ENCODE results near the gene TSR1. TPM values are rescaled to one million over a fixed set of nuclear protein-coding genes. Genes with fewer than 3 reads are reported as not detected.

The TSR1 gene
- total and polyA plus RNA-seq, 9 donors: 27.4 to 46.0 (median 35.6) TPM

DNA sequence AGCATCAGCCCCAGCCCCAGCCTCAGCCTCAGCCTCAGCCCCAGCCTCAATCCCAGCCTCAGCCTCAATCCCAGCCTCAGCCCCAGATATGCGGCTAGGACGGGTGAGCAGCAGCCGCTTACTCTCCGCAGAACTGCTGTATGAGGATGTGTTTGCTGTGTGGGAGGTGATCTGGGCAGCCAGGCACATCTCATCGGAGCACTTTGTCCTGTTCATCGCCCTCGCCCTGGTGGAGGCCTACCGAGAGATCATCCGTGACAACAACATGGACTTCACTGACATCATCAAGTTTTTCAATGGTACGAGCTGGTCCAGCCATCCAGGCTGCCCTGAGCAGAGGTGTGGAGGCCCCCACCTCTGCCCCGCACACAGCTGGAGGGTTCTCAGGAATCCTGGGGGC, 42.6 kb upstream of the TSR1 start:
- Histone ChIP-seq H3K4me1 (ENCODE audit: control insufficient read depth, insufficient read depth, low read length) (peaks cover 17% of the 10 kb centered on the region), H3K9me3 (replicated peaks; ENCODE audit: control insufficient read depth, low read depth, low read length) (no peaks in the 10 kb centered on the region), H3K36me3 (ENCODE audit: control insufficient read depth, insufficient read depth, low read length) (peaks cover 70% of the 10 kb centered on the region), H3K27ac (ENCODE audit: low read length) (no peak overlapping the region), H3K27me3 (ENCODE audit: control insufficient read depth, insufficient read depth, low read length) (no peaks in the 10 kb centered on the region), H3K4me3 (ENCODE audit: low read length) (no peak overlapping the region)
- WGBS (ENCODE audit: insufficient coverage): 93% methylated on average over 11 of the region's 11 CpGs
- no peak for DNase-seq

DNA sequence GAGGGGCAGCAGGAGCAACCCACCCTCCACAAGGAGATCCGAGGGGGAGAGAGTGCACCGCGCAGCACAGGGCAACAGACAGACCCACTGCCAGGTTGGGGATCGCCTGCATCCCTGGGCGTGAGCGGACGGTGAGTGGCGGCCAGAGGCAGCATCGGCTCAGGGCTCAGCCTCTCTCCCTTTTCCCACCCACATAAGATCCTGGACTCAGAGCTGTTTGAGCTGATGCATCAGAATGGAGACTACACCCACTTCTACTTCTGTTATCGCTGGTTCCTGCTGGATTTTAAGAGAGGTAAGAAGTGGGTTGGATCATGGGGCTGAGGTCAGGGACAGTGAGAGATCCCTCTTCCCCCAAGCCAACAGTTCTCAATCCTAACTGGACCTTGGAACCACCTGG, 41.4 kb upstream of the TSR1 start:
- no peaks in the 10 kb centered on the region for H3K9me3 ChIP-seq (replicated peaks; ENCODE audit: control insufficient read depth, low read depth, low read length)
- H3K4me1 ChIP-seq (ENCODE audit: control insufficient read depth, insufficient read depth, low read length): peaks cover 5% of the 10 kb centered on the region
- 81% methylated on average over 4 of the region's 10 CpGs for WGBS (ENCODE audit: insufficient coverage)
- H3K27me3 ChIP-seq (ENCODE audit: control insufficient read depth, insufficient read depth, low read length): no peaks in the 10 kb centered on the region
- no peak overlapping the region for H3K27ac ChIP-seq (ENCODE audit: low read length)
- no peak overlapping the region for H3K4me3 ChIP-seq (ENCODE audit: low read length)
- DNase-seq: no peak
- peaks cover 76% of the 10 kb centered on the region for H3K36me3 ChIP-seq (ENCODE audit: control insufficient read depth, insufficient read depth, low read length)

DNA sequence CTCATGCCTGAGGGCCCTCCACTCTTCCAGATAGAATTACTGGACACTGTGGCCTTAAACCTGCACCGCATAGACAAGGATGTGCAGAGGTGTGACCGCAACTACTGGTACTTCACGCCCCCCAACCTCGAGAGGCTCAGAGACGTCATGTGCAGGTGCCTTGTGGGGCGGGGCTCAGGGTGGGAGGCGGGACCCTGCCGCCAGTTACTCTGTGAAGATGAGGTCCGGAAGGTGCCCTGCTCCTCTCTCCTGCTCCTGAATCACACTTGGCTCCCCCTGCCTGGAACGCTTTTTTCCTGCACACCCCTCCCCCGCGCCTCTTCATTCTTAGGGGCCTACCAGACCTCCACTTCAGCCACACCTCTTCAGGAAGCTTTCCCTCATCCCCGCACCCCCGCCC, 39.9 kb upstream of the TSR1 start:
- WGBS (ENCODE audit: insufficient coverage): 88% methylated on average over 13 of the region's 14 CpGs
- Histone ChIP-seq H3K27ac (ENCODE audit: low read length) (no peak overlapping the region), H3K4me3 (ENCODE audit: low read length) (no peak overlapping the region), H3K27me3 (ENCODE audit: control insufficient read depth, insufficient read depth, low read length) (no peaks in the 10 kb centered on the region), H3K4me1 (ENCODE audit: control insufficient read depth, insufficient read depth, low read length) (no peaks in the 10 kb centered on the region), H3K9me3 (replicated peaks; ENCODE audit: control insufficient read depth, low read depth, low read length) (no peaks in the 10 kb centered on the region), H3K36me3 (ENCODE audit: control insufficient read depth, insufficient read depth, low read length) (peaks cover 79% of the 10 kb centered on the region)
- DNase-seq: no peak

DNA sequence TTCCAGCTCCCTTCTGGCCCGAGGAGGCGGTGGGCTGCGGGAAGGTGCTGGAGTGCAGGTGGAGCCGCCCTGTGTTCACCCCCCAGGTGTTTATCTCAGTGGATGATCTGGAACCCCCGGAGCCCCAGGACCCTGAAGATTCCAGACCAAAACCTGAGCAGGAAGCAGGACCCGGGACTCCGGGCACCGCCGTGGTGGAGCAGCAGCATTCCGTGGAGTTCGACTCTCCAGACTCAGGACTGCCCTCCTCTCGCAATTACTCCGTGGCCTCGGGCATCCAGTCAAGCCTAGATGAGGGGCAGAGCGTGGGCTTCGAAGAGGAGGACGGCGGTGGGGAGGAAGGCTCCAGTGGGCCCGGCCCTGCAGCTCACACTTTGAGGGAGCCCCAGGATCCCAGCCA, 39.1 kb upstream of the TSR1 start:
- Histone ChIP-seq H3K4me3 (ENCODE audit: low read length) (no peak overlapping the region), H3K27ac (ENCODE audit: low read length) (no peak overlapping the region), H3K9me3 (replicated peaks; ENCODE audit: control insufficient read depth, low read depth, low read length) (no peaks in the 10 kb centered on the region), H3K36me3 (ENCODE audit: control insufficient read depth, insufficient read depth, low read length) (peaks cover 76% of the 10 kb centered on the region), H3K4me1 (ENCODE audit: control insufficient read depth, insufficient read depth, low read length) (no peaks in the 10 kb centered on the region), H3K27me3 (ENCODE audit: control insufficient read depth, insufficient read depth, low read length) (no peaks in the 10 kb centered on the region)
- DNase-seq: no peak
- 91% methylated on average over 19 of the region's 19 CpGs for WGBS (ENCODE audit: insufficient coverage)

DNA sequence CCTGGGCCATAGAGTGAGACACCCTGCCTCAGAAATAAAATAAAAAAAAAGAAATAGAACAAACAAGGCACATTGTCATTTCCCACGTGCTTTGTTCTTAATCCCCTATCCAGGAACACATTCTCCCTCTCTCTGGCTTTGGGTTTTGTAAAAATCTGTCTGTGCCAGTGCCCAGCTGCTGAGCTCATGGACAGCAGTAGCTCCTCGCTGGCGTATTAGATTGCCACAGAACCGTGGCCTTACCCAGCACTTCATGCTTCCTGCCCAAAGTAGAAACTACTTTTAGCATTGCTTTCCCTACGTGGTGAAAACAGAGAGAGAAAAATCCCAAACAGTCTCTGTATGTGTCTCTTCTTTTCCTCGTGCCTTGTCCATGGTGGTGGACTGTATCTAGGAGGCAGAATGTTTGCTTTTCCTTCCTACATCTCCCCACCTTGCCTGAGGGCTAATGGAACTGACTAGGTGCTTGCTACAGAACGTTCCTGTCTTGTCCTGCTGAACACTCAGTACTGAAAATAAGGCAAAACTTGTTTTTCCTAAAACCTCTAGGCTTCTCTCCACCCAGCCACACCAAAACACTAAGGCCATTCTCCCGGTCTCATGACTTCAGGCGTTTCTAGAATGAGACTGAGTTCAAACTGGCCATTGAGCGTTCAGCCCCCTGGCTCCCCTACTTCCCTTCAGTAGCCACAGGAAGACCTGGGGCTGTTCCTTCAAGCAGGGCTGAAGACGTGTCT, 38.5 kb upstream of the TSR1 start:
- Histone ChIP-seq H3K4me1 (ENCODE audit: control insufficient read depth, insufficient read depth, low read length) (no peaks in the 10 kb centered on the region), H3K27me3 (ENCODE audit: control insufficient read depth, insufficient read depth, low read length) (no peaks in the 10 kb centered on the region), H3K36me3 (ENCODE audit: control insufficient read depth, insufficient read depth, low read length) (peaks cover 70% of the 10 kb centered on the region), H3K27ac (ENCODE audit: low read length) (no peak overlapping the region), H3K9me3 (replicated peaks; ENCODE audit: control insufficient read depth, low read depth, low read length) (no peaks in the 10 kb centered on the region), H3K4me3 (ENCODE audit: low read length) (no peak overlapping the region)
- WGBS (ENCODE audit: insufficient coverage): 78% methylated on average over 6 of the region's 11 CpGs
- no peak for DNase-seq

DNA sequence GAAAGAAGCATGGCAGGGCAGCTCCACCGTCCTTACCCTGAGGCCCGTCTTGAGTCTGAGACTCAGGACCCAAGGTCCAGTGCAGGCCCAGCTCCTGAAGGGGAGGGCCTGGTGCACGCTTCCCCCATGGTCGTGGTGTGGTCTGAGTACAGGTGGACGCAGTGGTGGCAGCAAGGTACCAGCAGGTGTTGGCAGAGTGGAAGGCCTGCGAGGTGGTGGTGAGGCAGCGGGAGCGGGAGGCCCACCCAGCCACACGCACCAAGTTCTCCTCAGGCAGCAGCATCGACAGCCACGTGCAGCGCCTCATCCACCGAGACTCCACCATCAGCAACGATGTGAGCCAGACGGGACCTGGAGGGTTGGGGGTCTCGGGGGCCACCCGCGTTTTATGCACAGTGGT, 36.9 kb upstream of the TSR1 start:
- Histone ChIP-seq H3K9me3 (replicated peaks; ENCODE audit: control insufficient read depth, low read depth, low read length) (no peaks in the 10 kb centered on the region), H3K27ac (ENCODE audit: low read length) (no peak overlapping the region), H3K36me3 (ENCODE audit: control insufficient read depth, insufficient read depth, low read length) (peaks cover 64% of the 10 kb centered on the region), H3K4me1 (ENCODE audit: control insufficient read depth, insufficient read depth, low read length) (no peaks in the 10 kb centered on the region), H3K4me3 (ENCODE audit: low read length) (no peak overlapping the region), H3K27me3 (ENCODE audit: control insufficient read depth, insufficient read depth, low read length) (no peaks in the 10 kb centered on the region)
- 92% methylated on average over 18 of the region's 18 CpGs for WGBS (ENCODE audit: insufficient coverage)
- DNase-seq: no peak

DNA sequence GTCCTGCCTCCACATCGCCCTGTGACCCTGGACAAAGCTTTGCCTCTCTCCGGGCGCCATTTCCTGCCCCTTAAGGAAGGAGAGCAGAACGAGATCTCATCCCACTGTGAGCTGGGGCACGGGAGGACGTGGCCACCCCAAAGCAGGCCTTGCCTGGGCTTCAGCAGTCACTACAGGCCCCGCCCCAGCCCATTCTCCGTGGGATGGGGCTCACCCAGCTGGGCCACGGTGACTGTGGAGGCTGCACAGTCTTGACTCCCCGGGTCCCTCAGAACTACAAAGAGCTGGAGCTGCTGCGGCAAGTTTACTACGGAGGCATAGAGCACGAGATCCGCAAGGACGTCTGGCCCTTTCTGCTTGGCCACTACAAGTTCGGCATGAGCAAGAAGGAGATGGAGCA, 36.4 kb upstream of the TSR1 start:
- peaks cover 64% of the 10 kb centered on the region for H3K36me3 ChIP-seq (ENCODE audit: control insufficient read depth, insufficient read depth, low read length)
- no peak overlapping the region for H3K27ac ChIP-seq (ENCODE audit: low read length)
- 85% methylated on average over 15 of the region's 16 CpGs for WGBS (ENCODE audit: insufficient coverage)
- H3K27me3 ChIP-seq (ENCODE audit: control insufficient read depth, insufficient read depth, low read length): no peaks in the 10 kb centered on the region
- no peak overlapping the region for H3K4me3 ChIP-seq (ENCODE audit: low read length)
- no peak for DNase-seq
- no peaks in the 10 kb centered on the region for H3K9me3 ChIP-seq (replicated peaks; ENCODE audit: control insufficient read depth, low read depth, low read length)
- no peaks in the 10 kb centered on the region for H3K4me1 ChIP-seq (ENCODE audit: control insufficient read depth, insufficient read depth, low read length)

DNA sequence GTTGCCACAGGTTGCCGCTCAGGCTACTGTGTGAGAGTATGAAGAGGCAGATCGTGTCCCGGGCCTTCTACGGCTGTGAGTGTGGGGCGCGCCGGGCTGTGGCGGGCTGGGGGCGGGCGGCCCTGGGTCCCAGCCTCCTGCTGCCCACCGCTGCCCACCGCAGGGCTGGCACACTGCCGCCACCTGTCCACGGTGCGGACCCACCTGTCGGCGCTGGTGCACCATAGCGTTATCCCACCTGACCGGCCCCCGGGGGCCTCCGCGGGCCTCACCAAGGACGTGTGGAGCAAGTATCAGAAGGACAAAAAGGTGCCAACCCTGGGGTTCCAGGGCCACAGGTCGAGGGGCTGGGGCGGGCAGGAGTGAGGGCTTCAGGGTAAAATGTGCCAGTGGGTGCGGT, 35.9 kb upstream of the TSR1 start:
- no peaks in the 10 kb centered on the region for H3K4me1 ChIP-seq (ENCODE audit: control insufficient read depth, insufficient read depth, low read length)
- 94% methylated on average over 22 of the region's 26 CpGs for WGBS (ENCODE audit: insufficient coverage)
- H3K27ac ChIP-seq (ENCODE audit: low read length): no peak overlapping the region
- DNase-seq: no peak
- H3K27me3 ChIP-seq (ENCODE audit: control insufficient read depth, insufficient read depth, low read length): no peaks in the 10 kb centered on the region
- peaks cover 63% of the 10 kb centered on the region for H3K36me3 ChIP-seq (ENCODE audit: control insufficient read depth, insufficient read depth, low read length)
- H3K4me3 ChIP-seq (ENCODE audit: low read length): no peak overlapping the region
- no peaks in the 10 kb centered on the region for H3K9me3 ChIP-seq (replicated peaks; ENCODE audit: control insufficient read depth, low read depth, low read length)

DNA sequence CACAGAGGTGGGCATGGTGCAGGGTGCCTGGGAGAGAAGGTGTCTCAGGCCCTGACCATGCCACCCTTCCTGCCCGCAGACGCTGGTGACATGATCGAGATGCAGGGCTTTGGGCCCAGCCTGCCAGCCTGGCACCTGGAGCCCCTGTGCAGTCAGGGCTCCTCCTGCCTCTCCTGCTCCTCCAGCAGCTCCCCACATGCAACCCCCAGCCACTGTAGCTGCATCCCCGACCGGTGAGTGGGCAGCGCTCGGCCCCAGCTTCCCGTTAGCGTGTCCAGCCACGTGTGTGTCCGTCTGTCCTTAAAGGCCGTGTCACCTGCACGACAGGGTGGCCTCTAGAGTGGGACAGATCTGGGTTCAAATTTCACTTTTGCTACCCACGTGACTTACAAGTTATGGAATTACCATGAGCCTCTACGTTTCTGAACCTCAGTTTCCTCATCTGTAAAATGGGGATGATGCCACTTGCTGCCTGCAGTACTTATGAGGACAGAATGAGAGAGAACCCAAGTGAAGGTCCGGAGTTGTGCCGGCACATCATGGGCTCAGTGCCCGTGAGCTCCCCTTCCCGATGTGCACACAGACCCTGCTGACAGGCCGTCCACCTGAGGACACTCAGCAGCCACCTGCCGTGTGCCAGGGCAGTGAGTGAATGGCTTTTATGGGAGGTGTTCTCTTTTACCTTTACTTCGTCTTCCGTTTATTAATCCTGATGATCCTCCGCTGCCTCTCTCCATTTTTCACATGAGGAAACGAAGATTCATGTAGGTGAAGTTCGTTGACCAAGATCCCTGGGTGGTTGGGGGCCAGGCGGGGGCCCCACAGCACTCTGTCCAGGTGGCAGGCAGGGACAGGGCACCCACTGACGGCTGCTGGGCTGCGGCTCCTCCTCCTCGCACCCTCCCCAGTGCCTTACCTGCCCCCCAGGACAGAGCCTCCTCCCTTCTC, 35.2 kb upstream of the TSR1 start:
- Histone ChIP-seq H3K4me1 (ENCODE audit: control insufficient read depth, insufficient read depth, low read length) (no peaks in the 10 kb centered on the region), H3K9me3 (replicated peaks; ENCODE audit: control insufficient read depth, low read depth, low read length) (no peaks in the 10 kb centered on the region), H3K4me3 (ENCODE audit: low read length) (no peak overlapping the region), H3K27me3 (ENCODE audit: control insufficient read depth, insufficient read depth, low read length) (no peaks in the 10 kb centered on the region), H3K27ac (ENCODE audit: low read length) (no peak overlapping the region), H3K36me3 (ENCODE audit: control insufficient read depth, insufficient read depth, low read length) (peaks cover 65% of the 10 kb centered on the region)
- 90% methylated on average over 22 of the region's 30 CpGs for WGBS (ENCODE audit: insufficient coverage)
- no peak for DNase-seq

DNA sequence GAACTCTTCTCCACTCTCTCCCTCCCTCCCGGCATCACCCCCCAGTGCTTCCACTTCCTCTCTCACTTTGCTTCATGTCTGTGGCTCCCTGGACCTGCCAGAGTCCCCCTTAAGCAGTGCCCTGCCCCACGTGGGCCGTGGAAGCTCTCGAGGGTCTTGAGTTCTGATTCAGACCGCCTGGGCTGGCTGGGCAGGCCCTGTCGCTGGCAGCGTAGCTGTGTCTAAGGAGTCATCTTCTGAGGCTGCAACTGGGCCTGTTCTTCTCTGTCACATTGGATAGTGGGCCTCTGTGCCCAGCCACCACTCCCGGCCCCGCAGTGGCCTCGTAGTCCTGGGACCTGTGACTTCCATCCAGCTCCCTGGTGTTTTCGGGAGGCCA, 33.9 kb upstream of the TSR1 start:
- peaks cover 63% of the 10 kb centered on the region for H3K36me3 ChIP-seq (ENCODE audit: control insufficient read depth, insufficient read depth, low read length)
- no peaks in the 10 kb centered on the region for H3K9me3 ChIP-seq (replicated peaks; ENCODE audit: control insufficient read depth, low read depth, low read length)
- H3K27ac ChIP-seq (ENCODE audit: low read length): no peak overlapping the region
- H3K4me1 ChIP-seq (ENCODE audit: control insufficient read depth, insufficient read depth, low read length): no peaks in the 10 kb centered on the region
- WGBS (ENCODE audit: insufficient coverage): 77% methylated on average over 11 of the region's 11 CpGs
- DNase-seq: no peak
- H3K4me3 ChIP-seq (ENCODE audit: low read length): no peak overlapping the region
- H3K27me3 ChIP-seq (ENCODE audit: control insufficient read depth, insufficient read depth, low read length): no peaks in the 10 kb centered on the region

All from muscle of leg (tissue), 11 donors.